Prostate gland (tissue), 2 donors: ENCODE measurements around the gene CST3. TPM values are rescaled to one million over a fixed set of nuclear protein-coding genes. Genes with fewer than 3 reads are reported as not detected.
"Not testable (repeated sequence)": the region's sequence is repeated elsewhere in the genome, so short reads cannot be mapped to it uniquely, and the experiment has no call there.

Source experiments
- DNase-seq: peaks from one replicate; pipeline ENCODE4 v3.0.0-alpha.2; 2019; ENCODE audit warnings: low spot score
- H3K27ac ChIP-seq, 2 donors: fragments of 200-600 bp; sonication (generic); 2 replicates each; pipeline ENCODE4 v1.5.1; 2017 to 2019
- H3K27me3 ChIP-seq: fragments of 200-600 bp; sonication (generic); replicated peaks from 2 replicates; pipeline ENCODE4 v1.5.1; 2019; ENCODE audit not compliant: insufficient read depth
- H3K36me3 ChIP-seq, 2 donors: fragments of 200-600 bp; sonication (generic); 1 replicate in 1 of 2; 2 replicates in 1 of 2; pipeline versions ENCODE4 v1.5.1 to v1.8.1; 2017 to 2019
- H3K4me1 ChIP-seq: fragments of 200-600 bp; sonication (generic); replicated peaks from 2 replicates; pipeline ENCODE4 v1.5.1; 2019
- H3K4me3 ChIP-seq, 2 donors: fragments of 200-600 bp; sonication (generic); 2 replicates each; pipeline ENCODE4 v1.5.1; 2017 to 2019
- H3K9me3 ChIP-seq: fragments of 200-600 bp; sonication (generic); 2 replicates; pipeline ENCODE4 v1.5.1; 2017
- POLR2A ChIP-seq: fragments of 450-650 bp; IDR thresholded peaks from one replicate; pipeline ENCODE4 v1.6.1; 2016; ENCODE audit warnings: antibody characterized with exemption, mild to moderate bottlenecking
- POLR2AphosphoS5 ChIP-seq: sonication (generic); formaldehyde crosslinking; IDR thresholded peaks from one replicate; pipeline ENCODE4 v1.6.1; 2017; ENCODE audit warnings: antibody characterized with exemption
- WGBS: methylation state at CpG from one replicate; pipeline ENCODE4 v1.1.5; 2018; 5-methylcytosine and 5-hydroxymethylcytosine counted together
- intact Hi-C: fragments of 100-400 bp; cut with DNase I; formaldehyde crosslinking; loops from one replicate; pipeline ENCODE4 v1.14.2; 2022
- total RNA-seq, 2 donors: library from RNA; depleted of rRNA; stranded (reverse); fragments of >200 nt; gene quantifications; one replicate each; pipeline ENCODE4 v1.1.0, GENCODE V29; 2016
- TF ChIP-seq, protein P1 (sequence below), 4 experiments: fragments of 200-600 bp in 2 of 4; fragments of 450-650 bp in 2 of 4; sonication (generic) in 2 of 4; IDR thresholded peaks; 1 replicate in 3 of 4; 2 replicates in 1 of 4; pipeline ENCODE4 v1.5.1; 2016 to 2019; ENCODE audit warnings: antibody characterized with exemption in 4 of 4, mild to moderate bottlenecking in 2 of 4, moderate library complexity in 2 of 4

The CST3 gene
- total RNA-seq, 2 donors from 2014 or later = 1,170 to 3,384 TPM

DNA sequence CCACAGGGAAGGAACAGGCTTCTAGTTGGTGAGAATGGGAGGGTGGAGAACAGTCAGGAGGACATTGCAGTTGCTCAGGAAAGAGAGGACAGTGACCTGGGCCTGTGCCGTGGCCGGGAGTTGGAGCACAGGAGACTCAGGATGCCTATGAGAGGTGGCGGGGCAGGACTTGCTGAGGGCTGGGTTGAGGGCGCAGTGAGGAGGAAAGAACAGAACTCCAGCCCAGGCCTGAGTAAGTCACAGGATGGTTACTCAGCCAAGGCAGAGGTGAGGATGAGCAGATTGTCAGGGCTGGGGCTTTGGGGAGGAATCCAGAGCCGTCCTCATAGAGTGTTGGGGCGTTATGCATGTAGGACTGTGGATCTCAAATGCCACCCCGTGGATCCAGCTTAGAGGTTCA, 29.9 kb upstream of the CST3 start:
- Histone ChIP-seq H3K27ac (no peak overlapping the region), H3K36me3 (no peaks in the 10 kb centered on the region), H3K4me3 (no peak overlapping the region), H3K9me3 (no peaks in the 10 kb centered on the region), H3K27me3 (no peaks in the 10 kb centered on the region), H3K4me1 (no peaks in the 10 kb centered on the region)
- TF ChIP-seq POLR2A = no peak
- TF ChIP-seq, protein P1, sequence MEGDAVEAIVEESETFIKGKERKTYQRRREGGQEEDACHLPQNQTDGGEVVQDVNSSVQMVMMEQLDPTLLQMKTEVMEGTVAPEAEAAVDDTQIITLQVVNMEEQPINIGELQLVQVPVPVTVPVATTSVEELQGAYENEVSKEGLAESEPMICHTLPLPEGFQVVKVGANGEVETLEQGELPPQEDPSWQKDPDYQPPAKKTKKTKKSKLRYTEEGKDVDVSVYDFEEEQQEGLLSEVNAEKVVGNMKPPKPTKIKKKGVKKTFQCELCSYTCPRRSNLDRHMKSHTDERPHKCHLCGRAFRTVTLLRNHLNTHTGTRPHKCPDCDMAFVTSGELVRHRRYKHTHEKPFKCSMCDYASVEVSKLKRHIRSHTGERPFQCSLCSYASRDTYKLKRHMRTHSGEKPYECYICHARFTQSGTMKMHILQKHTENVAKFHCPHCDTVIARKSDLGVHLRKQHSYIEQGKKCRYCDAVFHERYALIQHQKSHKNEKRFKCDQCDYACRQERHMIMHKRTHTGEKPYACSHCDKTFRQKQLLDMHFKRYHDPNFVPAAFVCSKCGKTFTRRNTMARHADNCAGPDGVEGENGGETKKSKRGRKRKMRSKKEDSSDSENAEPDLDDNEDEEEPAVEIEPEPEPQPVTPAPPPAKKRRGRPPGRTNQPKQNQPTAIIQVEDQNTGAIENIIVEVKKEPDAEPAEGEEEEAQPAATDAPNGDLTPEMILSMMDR (IDR thresholded peaks at IDR 0.05) = no peak
- TF ChIP-seq POLR2AphosphoS5 = no peak
- DNase-seq = no peak
- intact Hi-C loops = no loop called here
- WGBS = 75% methylated on average over 7 of the region's 7 CpGs

DNA sequence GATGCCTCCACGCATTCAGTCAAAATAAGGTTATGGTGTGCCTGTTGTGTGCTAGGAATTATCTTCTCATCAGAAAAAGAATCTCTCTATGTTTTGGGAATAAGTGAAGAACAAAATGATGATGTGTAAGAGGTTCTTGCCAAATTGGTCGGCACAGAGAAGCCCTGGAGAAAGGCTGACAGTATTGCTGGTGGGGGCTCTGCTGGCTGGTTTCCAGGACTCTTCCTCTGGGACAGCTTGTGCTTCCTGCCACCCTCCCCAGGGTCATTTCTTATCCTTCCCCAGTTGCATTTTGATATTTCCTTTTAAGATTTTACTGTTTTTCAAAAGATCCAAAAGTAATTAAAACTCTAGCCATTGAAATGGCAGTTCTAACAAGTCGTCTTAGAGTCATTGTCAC, 28.9 kb upstream of the CST3 start:
- Histone ChIP-seq H3K4me3 (no peak overlapping the region), H3K27ac (no peak overlapping the region), H3K36me3 (no peaks in the 10 kb centered on the region), H3K9me3 (no peaks in the 10 kb centered on the region), H3K4me1 (no peaks in the 10 kb centered on the region), H3K27me3 (no peaks in the 10 kb centered on the region)
- no peak for TF ChIP-seq POLR2A
- TF ChIP-seq, protein P1 (IDR thresholded peaks at IDR 0.05) = no peak
- TF ChIP-seq POLR2AphosphoS5 = no peak
- intact Hi-C loops = no loop called here
- DNase-seq = no peak
- 36% methylated on average over 3 of the region's 3 CpGs for WGBS

DNA sequence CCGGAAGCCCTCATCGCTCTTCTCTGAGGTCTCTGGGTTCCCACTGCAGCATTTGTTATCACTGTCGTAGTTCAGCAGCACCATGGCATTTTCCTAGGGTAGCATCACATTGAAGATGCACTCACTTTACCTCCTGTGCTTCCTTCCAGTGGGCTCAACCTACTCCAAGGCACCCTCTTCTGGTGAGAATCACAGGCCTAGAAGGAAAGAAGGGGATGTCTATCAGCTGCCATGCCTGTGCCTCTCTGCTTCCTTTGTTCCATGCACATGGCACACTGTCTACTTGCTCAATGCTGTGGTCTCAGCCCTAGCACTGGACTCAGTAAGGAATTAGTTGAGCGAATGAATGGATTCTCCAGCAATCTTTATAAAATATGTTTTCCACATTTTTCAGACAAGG, 28.4 kb upstream of the CST3 start:
- intact Hi-C loops = no loop called here
- H3K4me3 ChIP-seq = no peak overlapping the region
- H3K27ac ChIP-seq = no peak overlapping the region

DNA sequence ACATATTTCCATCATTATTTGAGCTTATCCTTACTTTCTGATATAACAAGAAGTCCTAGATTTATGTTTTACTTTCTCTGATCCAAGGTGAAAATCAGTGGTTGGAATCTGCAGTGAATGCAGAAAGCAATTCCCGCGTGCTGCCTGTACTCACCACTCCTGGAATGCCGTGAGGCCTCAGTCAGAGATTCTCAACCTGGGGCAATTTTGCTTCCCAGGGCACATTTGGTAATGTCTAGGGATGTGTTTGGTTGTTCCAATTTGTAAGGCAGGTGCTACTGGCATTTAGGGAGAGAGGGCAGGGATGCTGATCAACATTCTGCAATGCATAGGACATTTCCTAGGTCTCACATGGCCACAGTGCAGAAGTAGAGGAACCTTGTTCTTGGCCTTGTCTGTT, 27.2 kb upstream of the CST3 start:
- Histone ChIP-seq H3K36me3 (no peaks in the 10 kb centered on the region), H3K27me3 (no peaks in the 10 kb centered on the region), H3K4me1 (no peaks in the 10 kb centered on the region), H3K27ac (no peak overlapping the region), H3K4me3 (no peak overlapping the region), H3K9me3 (no peaks in the 10 kb centered on the region)
- DNase-seq = no peak
- 98% methylated on average over 3 of the region's 3 CpGs for WGBS
- TF ChIP-seq POLR2A (no peak), POLR2AphosphoS5 (no peak)
- TF ChIP-seq, protein P1 (IDR thresholded peaks at IDR 0.05) = no peak
- intact Hi-C loops = no loop called here

More for the DNA sequence above, 28.4 kb upstream of the CST3 start:
- Histone ChIP-seq H3K27me3 (no peaks in the 10 kb centered on the region), H3K9me3 (no peaks in the 10 kb centered on the region), H3K4me1 (no peaks in the 10 kb centered on the region), H3K36me3 (no peaks in the 10 kb centered on the region)
- no peak for DNase-seq
- WGBS = 84% methylated on average over 4 of the region's 4 CpGs
- no peak for TF ChIP-seq POLR2AphosphoS5
- no peak for TF ChIP-seq POLR2A
- TF ChIP-seq, protein P1 (IDR thresholded peaks at IDR 0.05) = no peak

DNA sequence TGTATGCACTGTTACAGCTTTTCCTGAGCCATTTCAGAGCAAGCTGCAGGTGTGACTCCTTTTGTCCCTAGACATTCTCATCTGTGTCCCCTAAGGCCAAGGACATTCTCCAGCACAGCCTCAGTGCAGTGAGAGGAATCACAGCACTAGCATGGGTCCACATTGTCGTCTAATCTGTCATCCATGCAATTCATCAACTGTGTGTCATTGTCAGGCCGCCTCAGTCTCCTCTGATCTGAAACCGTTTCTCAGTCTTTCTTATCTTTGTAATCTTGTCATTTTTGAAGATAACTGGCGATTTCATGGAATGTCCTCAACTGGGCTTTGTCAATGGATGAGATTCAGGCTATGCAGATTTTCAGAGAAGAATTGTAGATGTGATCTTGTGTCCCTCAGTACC, 26.3 kb upstream of the CST3 start:
- WGBS = 83% methylated on average over 4 of the region's 4 CpGs
- DNase-seq, H3K27ac ChIP-seq, intact Hi-C loops, H3K36me3 ChIP-seq, H3K9me3 ChIP-seq, H3K4me1 ChIP-seq, H3K27me3 ChIP-seq, H3K4me3 ChIP-seq: not testable (repeated sequence)

DNA sequence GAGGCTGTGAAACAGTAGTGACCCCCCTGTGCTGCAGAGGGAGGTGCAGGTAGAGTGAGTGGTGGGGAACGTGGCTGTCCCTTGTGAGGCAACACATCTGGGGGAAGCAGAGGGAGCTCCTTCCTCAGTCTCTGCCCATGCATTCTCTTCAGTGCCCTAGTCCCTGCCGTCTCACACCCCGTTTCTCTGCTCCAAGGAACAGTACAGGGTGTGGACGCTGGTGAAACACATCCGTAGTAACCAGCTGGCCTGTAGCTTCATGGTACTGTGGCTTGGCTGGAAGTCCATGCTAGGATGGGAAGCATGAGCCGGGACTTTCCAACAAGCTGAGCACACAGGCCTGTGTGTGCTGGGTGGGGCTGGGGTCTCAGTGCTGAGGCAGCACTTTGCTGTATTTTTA, 25.4 kb upstream of the CST3 start:
- DNase-seq = no peak
- whole genome bisulfite sequencing = 96% methylated on average over 6 of the region's 6 CpGs
- intact Hi-C loops = no loop called here

More for the DNA sequence above, 25.4 kb upstream of the CST3 start:
- Histone ChIP-seq H3K4me3 (no peak overlapping the region), H3K27ac (no peak overlapping the region), H3K27me3 (no peaks in the 10 kb centered on the region), H3K4me1 (no peaks in the 10 kb centered on the region), H3K9me3 (no peaks in the 10 kb centered on the region), H3K36me3 (no peaks in the 10 kb centered on the region)
- no peak for TF ChIP-seq POLR2A
- TF ChIP-seq POLR2AphosphoS5 = no peak
- TF ChIP-seq, protein P1 (IDR thresholded peaks at IDR 0.05) = no peak
